Stomach (tissue), 9 donors: ENCODE results near the gene PI16. TPM values are rescaled to one million over a fixed set of nuclear protein-coding genes. Genes with fewer than 3 reads are reported as not detected.

Experiments
- DNase-seq, 2 donors: peaks; one replicate each; pipeline versions ENCODE4 v3.0.0 to v3.0.0-alpha.2; 2013 to 2019
- H3K27ac ChIP-seq, 5 donors: fragments of 200-600 bp in 4 of 5; sonication (generic) in 4 of 5; one replicate each; pipeline ENCODE4 v1.5.1; 2013 to 2019; ENCODE audit warnings: mild to moderate bottlenecking in 1 of 5, moderate library complexity in 1 of 5
- H3K27me3 ChIP-seq, 3 donors: fragments of 200-600 bp; sonication (generic); one replicate each; pipeline ENCODE4 v1.5.1; 2017 to 2019; ENCODE audit warnings: mixed run types in 1 of 3
- H3K36me3 ChIP-seq, 4 donors: fragments of 200-600 bp; sonication (generic); 1 replicate in 3 of 4; 2 replicates in 1 of 4; pipeline ENCODE4 v1.5.1; 2016 to 2019
- H3K4me1 ChIP-seq, 4 donors: fragments of 200-600 bp; sonication (generic); one replicate each; pipeline ENCODE4 v1.5.1; 2016 to 2019
- H3K4me3 ChIP-seq, 4 donors: fragments of 200-600 bp; sonication (generic) in 3 of 4; one replicate each; pipeline ENCODE4 v1.5.1; 2016 to 2019; ENCODE audit warnings: mild to moderate bottlenecking in 1 of 4
- H3K9me3 ChIP-seq, 4 donors: fragments of 200-600 bp; sonication (generic); one replicate each; pipeline ENCODE4 v1.5.1; 2016 to 2019
- CTCF ChIP-seq, 7 experiments: fragments of 450-650 bp in 4 of 7; fragments of 200-600 bp in 3 of 7; sonication (generic) in 3 of 7; IDR thresholded peaks; one replicate each; pipeline ENCODE4 v1.5.1; 2016 to 2019; ENCODE audit warnings: antibody characterized with exemption in 7 of 7, control low read depth in 2 of 7, mild to moderate bottlenecking in 1 of 7
- EP300 ChIP-seq: sonication (generic); formaldehyde crosslinking; IDR thresholded peaks from one replicate; pipeline ENCODE4 v1.6.1; 2017; ENCODE audit warnings: antibody characterized with exemption
- POLR2A ChIP-seq, 4 donors: fragments of 450-650 bp; IDR thresholded peaks; one replicate each; pipeline ENCODE4 v1.6.1; 2016; ENCODE audit warnings: antibody characterized with exemption in 4 of 4, control low read depth in 2 of 4, mild to moderate bottlenecking in 1 of 4, moderate library complexity in 1 of 4
- POLR2AphosphoS5 ChIP-seq, 3 donors: sonication (generic); formaldehyde crosslinking; IDR thresholded peaks; one replicate each; pipeline ENCODE4 v1.6.1; 2016; ENCODE audit warnings: antibody characterized with exemption in 3 of 3
- whole genome bisulfite sequencing, 5 donors: extraction: QIAGEN DNeasy Blood & Tissue Kit in 3 of 5; methylation state at CpG; one replicate each; pipeline versions ENCODE4 v1.1.5 to v1.1.7; 2013 to 2018; 5-methylcytosine and 5-hydroxymethylcytosine counted together
- intact Hi-C: fragments of 100-400 bp; cut with DNase I; formaldehyde crosslinking; loops from one replicate; pipeline ENCODE4 v1.15.1; 2023; ENCODE audit warnings: low total_unique reads
- polyA plus RNA-seq, 3 donors: library from polyadenylated mRNA; stranded (reverse); fragments of 200-250 nt; gene quantifications; one replicate each; pipeline ENCODE4 v1.2.3, GENCODE V29; 2013
- total RNA-seq, 5 donors: library from RNA; depleted of rRNA; stranded (reverse); fragments of >200 nt; gene quantifications; one replicate each; pipeline versions ENCODE4 v1.1.0 to v1.2.3, GENCODE V29; 2014 to 2016
- donor health status: healthy with polysubstance abuse.
- donor health status: Bipolar disorder and iron deficiency.
- donor health status: healthy.

Gene PI16
- total and polyA plus RNA-seq, 8 donors = 1.2 to 21.3 (median 3.0) TPM; not detected in 2

GRCh38 chr6:36964349-36964748, 9.8 kb downstream of the PI16 start:
- peaks cover 0 to 4% (median 0%) of the 10 kb centered on the region in 3 donors for H3K27me3 ChIP-seq
- 68 to 85% (median 79%) methylated on average over 6 of the region's 6 CpGs for WGBS, 5 donors
- H3K4me1 ChIP-seq = peaks cover 5 to 68% (median 30%) of the 10 kb centered on the region in 4 donors
- H3K27ac ChIP-seq = peak overlapping the region in 2 of 5 donors; percentile 11 to 13
- H3K9me3 ChIP-seq = no peaks in the 10 kb centered on the region
- peaks cover 20 to 34% (median 30%) of the 10 kb centered on the region in 4 donors for H3K36me3 ChIP-seq
- intact Hi-C loops = no loop called here
- TF ChIP-seq POLR2AphosphoS5 (IDR thresholded peaks at IDR 0.05) (no peak), CTCF (IDR thresholded peaks at IDR 0.05) (no peak), EP300 (no peak), POLR2A (IDR thresholded peaks at IDR 0.05) (no peak)
- H3K4me3 ChIP-seq = no peak overlapping the region
- DNase-seq = no peak

- Histone ChIP-seq H3K27ac (peak overlapping the region in 1 of 5 donors; percentile 13), H3K36me3 (peaks cover 26 to 40% (median 36%) of the 10 kb centered on the region in 4 donors), H3K9me3 (no peaks in the 10 kb centered on the region), H3K27me3 (peaks cover 0 to 4% (median 0%) of the 10 kb centered on the region in 3 donors), H3K4me1 (peaks cover 5 to 68% (median 32%) of the 10 kb centered on the region in 4 donors), H3K4me3 (no peak overlapping the region)
- intact Hi-C loops = no loop called here
- TF ChIP-seq POLR2A (IDR thresholded peaks at IDR 0.05) = no peak
- no peak for TF ChIP-seq EP300
- WGBS, 5 donors = 69 to 85% (median 80%) methylated on average over 4 of the region's 4 CpGs
- no peak for DNase-seq
Observed at GRCh38 chr6:36964908-36965307, 10.4 kb downstream of the PI16 start.

DNA sequence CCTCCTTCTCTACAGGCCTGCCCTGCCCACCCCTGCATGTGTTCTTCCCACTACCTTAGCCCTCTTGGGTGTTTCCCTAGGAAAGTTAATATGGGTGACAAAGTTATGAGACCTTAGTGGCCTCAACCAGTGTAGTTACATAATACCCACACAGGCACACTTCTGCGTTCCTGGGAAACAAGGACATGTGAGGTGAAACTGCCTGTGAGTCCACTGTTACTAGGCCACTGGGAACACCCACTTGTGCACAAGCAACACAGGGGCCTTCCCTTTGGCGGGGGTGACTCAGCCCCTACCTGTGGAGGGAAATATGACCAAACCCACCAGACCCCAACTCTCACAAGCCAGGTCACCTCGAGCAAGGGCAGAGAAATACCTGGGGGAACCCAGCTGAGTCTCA, 12.8 kb downstream of the PI16 start:
- DNase-seq = peak in 1 of 2 donors; percentile 68
- WGBS, 5 donors = 73 to 90% (median 85%) methylated on average over 3 of the region's 3 CpGs
- Histone ChIP-seq H3K4me3 (no peak overlapping the region), H3K27ac (no peak overlapping the region), H3K27me3 (no peaks in the 10 kb centered on the region), H3K9me3 (no peaks in the 10 kb centered on the region), H3K36me3 (peaks cover 50 to 63% (median 60%) of the 10 kb centered on the region in 4 donors), H3K4me1 (peaks cover 5 to 51% (median 22%) of the 10 kb centered on the region in 4 donors)
- TF ChIP-seq POLR2A (IDR thresholded peaks at IDR 0.05) (no peak), CTCF (IDR thresholded peaks at IDR 0.05) (no peak), POLR2AphosphoS5 (IDR thresholded peaks at IDR 0.05) (no peak), EP300 (no peak)
- intact Hi-C loops = no loop called here

DNA sequence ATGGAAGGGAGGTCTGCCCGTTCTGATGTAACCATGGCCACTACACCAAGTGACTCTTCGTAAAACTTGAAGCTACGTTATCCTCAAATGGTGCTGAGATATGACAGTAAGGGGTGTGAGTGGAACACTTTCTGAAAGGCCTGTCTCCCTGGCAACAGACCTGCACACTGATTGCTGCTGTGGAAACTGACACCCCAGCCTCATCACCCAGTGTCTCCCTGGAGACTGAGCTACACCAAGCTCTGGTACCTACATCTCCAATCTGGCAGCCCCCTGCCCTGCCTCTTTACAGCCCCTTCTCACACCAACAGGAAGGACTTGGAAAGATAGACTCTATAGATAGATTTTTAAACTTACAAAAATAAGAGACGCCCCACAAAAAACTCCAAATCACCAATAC, 13.2 kb downstream of the PI16 start:
- Histone ChIP-seq H3K36me3 (peaks cover 54 to 68% (median 64%) of the 10 kb centered on the region in 4 donors), H3K27ac (peak overlapping the region in 1 of 5 donors; percentile 4), H3K4me1 (peaks cover 5 to 46% (median 22%) of the 10 kb centered on the region in 4 donors), H3K4me3 (no peak overlapping the region), H3K27me3 (no peaks in the 10 kb centered on the region), H3K9me3 (no peaks in the 10 kb centered on the region)
- 79 to 91% (median 88%) methylated on average over 4 of the region's 4 CpGs for WGBS, 5 donors
- no peak for DNase-seq
- TF ChIP-seq POLR2AphosphoS5 (IDR thresholded peaks at IDR 0.05) (no peak), EP300 (no peak), CTCF (IDR thresholded peaks at IDR 0.05) (no peak), POLR2A (IDR thresholded peaks at IDR 0.05) (no peak)
- intact Hi-C loops = no loop called here

DNA sequence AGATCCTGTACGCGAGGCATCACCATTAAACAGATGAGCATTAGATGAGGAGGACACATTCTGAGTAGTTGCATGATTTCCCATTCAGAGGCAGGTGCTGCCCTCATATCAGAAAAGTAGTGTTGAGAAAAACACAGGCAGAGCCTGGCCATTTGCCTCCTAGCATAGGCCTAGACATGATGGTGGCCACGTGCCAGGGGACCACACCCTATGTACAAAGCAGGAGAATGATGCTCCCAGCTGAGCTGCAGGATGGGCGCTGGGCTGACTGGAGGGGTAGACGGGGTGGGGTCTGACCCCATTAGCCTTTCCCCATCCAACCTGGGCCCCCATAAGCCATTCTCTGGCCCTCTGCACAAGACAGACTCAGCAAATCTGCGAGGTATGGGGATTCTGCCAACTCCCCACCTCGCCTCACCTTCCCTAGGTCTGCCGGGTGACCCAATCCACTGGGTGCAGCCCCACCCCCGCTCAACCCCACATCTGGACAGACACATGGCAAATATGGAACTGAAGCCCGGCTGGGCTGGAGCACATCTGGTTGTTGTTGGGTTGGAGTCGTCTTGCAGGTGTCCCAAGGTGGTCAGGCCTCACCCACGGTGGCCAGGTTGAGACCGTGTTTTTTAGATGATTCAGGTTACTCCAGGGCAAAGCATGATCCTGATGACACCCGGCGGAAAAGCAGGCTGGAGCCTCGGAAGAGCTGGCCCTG, 13.9 kb downstream of the PI16 start:
- peaks cover 61 to 75% (median 71%) of the 10 kb centered on the region in 4 donors for H3K36me3 ChIP-seq
- DNase-seq = peak in 1 of 2 donors; percentile 64
- H3K4me1 ChIP-seq = peaks cover 5 to 40% (median 20%) of the 10 kb centered on the region in 4 donors
- no peaks in the 10 kb centered on the region for H3K9me3 ChIP-seq
- 77 to 82% (median 80%) methylated on average over 16 of the region's 16 CpGs for WGBS, 5 donors
- peak overlapping the region in 1 of 5 donors; percentile 21 for H3K27ac ChIP-seq
- H3K4me3 ChIP-seq = no peak overlapping the region
- intact Hi-C loops = no loop called here
- no peaks in the 10 kb centered on the region for H3K27me3 ChIP-seq
- TF ChIP-seq POLR2AphosphoS5 (IDR thresholded peaks at IDR 0.05) (no peak), EP300 (no peak), CTCF (IDR thresholded peaks at IDR 0.05) (no peak), POLR2A (IDR thresholded peaks at IDR 0.05) (no peak)
